Measurements from ENCODE around the gene DAND5. TPM values are rescaled to one million over a fixed set of nuclear protein-coding genes. Genes with fewer than 3 reads are reported as not detected.

Gene DAND5
- total and polyA plus RNA-seq, 10 of the 15 experiments (the other 5 are each of a cell fraction or from before 2014, with no cell fraction given), result 0.06 to 0.15 (median 0.12) TPM; not detected in 5

DNA sequence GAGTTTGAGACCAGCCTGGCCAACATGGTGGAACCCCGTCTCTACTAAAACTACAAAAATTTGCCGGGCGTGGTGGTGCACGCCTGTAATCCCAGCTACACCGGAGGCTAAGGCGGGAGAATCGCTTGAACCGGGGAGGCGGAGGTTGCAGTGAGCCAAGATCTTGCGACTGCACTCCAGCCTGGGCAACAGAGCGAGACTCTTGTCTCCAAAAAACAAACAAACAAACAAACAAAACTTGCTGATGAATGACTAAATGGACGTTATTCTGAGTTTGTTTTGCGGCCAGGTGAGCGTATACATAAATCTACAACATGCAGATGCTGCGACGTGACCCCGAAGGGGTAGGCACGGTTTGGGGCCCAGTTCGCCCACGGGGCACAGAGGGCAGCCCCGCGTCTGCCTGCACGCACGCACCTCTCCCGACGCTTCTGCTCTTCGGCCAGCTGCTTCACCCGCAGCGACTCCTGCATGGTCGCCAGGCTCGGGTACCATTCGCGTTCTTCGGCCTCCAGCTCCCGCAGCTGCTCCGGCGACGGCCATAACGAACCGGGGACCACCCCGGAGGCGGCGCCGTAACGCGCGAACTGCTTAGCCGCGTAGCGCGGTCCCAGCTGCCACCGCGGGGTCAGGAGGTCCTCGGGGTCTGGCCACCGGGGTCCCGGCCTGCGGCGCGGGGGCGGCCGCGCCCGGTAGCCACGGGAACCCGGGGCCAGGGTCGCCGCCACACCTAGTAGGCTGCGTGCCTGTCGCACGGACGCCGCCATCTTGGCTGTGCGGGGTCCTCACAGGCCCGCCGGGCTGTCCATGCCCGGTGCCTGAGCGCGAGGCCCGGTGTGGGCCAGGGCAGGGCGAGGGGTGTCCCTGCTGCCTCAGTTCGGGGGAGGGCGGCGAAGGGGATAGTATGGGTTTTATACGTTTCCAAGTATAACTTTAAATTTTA, 12.7 kb upstream of the DAND5 start, which contains the start of gene GADD45GIP1 (continued):
- TF ChIP-seq, protein P1, sequence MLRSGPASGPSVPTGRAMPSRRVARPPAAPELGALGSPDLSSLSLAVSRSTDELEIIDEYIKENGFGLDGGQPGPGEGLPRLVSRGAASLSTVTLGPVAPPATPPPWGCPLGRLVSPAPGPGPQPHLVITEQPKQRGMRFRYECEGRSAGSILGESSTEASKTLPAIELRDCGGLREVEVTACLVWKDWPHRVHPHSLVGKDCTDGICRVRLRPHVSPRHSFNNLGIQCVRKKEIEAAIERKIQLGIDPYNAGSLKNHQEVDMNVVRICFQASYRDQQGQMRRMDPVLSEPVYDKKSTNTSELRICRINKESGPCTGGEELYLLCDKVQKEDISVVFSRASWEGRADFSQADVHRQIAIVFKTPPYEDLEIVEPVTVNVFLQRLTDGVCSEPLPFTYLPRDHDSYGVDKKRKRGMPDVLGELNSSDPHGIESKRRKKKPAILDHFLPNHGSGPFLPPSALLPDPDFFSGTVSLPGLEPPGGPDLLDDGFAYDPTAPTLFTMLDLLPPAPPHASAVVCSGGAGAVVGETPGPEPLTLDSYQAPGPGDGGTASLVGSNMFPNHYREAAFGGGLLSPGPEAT (IDR thresholded peaks at IDR 0.05; ENCODE audit: low read depth), result no peak
- no peak for TF ChIP-seq ZNF274 (IDR thresholded peaks at IDR 0.05; ENCODE audit: insufficient read depth, insufficient read length)
- TF ChIP-seq NRF1 (conservative IDR thresholded peaks at IDR 0.05; ENCODE audit: low read depth, low read length), result no peak
- TF ChIP-seq, protein P2, sequence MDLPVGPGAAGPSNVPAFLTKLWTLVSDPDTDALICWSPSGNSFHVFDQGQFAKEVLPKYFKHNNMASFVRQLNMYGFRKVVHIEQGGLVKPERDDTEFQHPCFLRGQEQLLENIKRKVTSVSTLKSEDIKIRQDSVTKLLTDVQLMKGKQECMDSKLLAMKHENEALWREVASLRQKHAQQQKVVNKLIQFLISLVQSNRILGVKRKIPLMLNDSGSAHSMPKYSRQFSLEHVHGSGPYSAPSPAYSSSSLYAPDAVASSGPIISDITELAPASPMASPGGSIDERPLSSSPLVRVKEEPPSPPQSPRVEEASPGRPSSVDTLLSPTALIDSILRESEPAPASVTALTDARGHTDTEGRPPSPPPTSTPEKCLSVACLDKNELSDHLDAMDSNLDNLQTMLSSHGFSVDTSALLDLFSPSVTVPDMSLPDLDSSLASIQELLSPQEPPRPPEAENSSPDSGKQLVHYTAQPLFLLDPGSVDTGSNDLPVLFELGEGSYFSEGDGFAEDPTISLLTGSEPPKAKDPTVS (IDR thresholded peaks at IDR 0.05; ENCODE audit: low read depth, low read length), result no peak
- no peak for TF ChIP-seq RCOR1 (conservative IDR thresholded peaks at IDR 0.05; ENCODE audit: low read depth, low read length)
- TF ChIP-seq, protein P3, sequence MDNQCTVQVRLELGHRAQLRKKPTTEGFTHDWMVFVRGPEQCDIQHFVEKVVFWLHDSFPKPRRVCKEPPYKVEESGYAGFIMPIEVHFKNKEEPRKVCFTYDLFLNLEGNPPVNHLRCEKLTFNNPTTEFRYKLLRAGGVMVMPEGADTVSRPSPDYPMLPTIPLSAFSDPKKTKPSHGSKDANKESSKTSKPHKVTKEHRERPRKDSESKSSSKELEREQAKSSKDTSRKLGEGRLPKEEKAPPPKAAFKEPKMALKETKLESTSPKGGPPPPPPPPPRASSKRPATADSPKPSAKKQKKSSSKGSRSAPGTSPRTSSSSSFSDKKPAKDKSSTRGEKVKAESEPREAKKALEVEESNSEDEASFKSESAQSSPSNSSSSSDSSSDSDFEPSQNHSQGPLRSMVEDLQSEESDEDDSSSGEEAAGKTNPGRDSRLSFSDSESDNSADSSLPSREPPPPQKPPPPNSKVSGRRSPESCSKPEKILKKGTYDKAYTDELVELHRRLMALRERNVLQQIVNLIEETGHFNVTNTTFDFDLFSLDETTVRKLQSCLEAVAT (IDR thresholded peaks at IDR 0.05), result 0 out of 2 replicates have a peak, but pooled peaks have one; percentile 14
- TF ChIP-seq CHD2 (IDR thresholded peaks at IDR 0.05; ENCODE audit: borderline replicate concordance, low read depth, low read length), result no peak
- peak; percentile 65; the same call in 1 of the 2 replicates for TF ChIP-seq SMAD5 (IDR thresholded peaks at IDR 0.05; ENCODE audit: low read depth)
- no peak for TF ChIP-seq IRF4 (IDR thresholded peaks at IDR 0.05; ENCODE audit: low read depth, low read length)
- TF ChIP-seq, protein P4, sequence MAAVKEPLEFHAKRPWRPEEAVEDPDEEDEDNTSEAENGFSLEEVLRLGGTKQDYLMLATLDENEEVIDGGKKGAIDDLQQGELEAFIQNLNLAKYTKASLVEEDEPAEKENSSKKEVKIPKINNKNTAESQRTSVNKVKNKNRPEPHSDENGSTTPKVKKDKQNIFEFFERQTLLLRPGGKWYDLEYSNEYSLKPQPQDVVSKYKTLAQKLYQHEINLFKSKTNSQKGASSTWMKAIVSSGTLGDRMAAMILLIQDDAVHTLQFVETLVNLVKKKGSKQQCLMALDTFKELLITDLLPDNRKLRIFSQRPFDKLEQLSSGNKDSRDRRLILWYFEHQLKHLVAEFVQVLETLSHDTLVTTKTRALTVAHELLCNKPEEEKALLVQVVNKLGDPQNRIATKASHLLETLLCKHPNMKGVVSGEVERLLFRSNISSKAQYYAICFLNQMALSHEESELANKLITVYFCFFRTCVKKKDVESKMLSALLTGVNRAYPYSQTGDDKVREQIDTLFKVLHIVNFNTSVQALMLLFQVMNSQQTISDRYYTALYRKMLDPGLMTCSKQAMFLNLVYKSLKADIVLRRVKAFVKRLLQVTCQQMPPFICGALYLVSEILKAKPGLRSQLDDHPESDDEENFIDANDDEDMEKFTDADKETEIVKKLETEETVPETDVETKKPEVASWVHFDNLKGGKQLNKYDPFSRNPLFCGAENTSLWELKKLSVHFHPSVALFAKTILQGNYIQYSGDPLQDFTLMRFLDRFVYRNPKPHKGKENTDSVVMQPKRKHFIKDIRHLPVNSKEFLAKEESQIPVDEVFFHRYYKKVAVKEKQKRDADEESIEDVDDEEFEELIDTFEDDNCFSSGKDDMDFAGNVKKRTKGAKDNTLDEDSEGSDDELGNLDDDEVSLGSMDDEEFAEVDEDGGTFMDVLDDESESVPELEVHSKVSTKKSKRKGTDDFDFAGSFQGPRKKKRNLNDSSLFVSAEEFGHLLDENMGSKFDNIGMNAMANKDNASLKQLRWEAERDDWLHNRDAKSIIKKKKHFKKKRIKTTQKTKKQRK (IDR thresholded peaks at IDR 0.05; ENCODE audit: low read depth, low read length), result no peak
- TF ChIP-seq RFX5 (IDR thresholded peaks at IDR 0.05; ENCODE audit: low read depth, low read length), result no peak
- TF ChIP-seq RAD21 (IDR thresholded peaks at IDR 0.05; ENCODE audit: insufficient read depth, low read depth, low read length), result no peak
- no peak for TF ChIP-seq SUZ12 (IDR thresholded peaks at IDR 0.05; ENCODE audit: unreplicated experiment)
- TF ChIP-seq, protein P5, sequence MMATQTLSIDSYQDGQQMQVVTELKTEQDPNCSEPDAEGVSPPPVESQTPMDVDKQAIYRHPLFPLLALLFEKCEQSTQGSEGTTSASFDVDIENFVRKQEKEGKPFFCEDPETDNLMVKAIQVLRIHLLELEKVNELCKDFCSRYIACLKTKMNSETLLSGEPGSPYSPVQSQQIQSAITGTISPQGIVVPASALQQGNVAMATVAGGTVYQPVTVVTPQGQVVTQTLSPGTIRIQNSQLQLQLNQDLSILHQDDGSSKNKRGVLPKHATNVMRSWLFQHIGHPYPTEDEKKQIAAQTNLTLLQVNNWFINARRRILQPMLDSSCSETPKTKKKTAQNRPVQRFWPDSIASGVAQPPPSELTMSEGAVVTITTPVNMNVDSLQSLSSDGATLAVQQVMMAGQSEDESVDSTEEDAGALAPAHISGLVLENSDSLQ (IDR thresholded peaks at IDR 0.05), result no peak
- TF ChIP-seq SUPT20H (IDR thresholded peaks at IDR 0.05; ENCODE audit: borderline replicate concordance, control insufficient read depth, low read depth, low read length), result no peak
- TF ChIP-seq SMC3 (IDR thresholded peaks at IDR 0.05; ENCODE audit: borderline replicate concordance, low read length), result no peak
- TF ChIP-seq CHD4 (IDR thresholded peaks at IDR 0.05), result no peak
- TF ChIP-seq, protein P6, sequence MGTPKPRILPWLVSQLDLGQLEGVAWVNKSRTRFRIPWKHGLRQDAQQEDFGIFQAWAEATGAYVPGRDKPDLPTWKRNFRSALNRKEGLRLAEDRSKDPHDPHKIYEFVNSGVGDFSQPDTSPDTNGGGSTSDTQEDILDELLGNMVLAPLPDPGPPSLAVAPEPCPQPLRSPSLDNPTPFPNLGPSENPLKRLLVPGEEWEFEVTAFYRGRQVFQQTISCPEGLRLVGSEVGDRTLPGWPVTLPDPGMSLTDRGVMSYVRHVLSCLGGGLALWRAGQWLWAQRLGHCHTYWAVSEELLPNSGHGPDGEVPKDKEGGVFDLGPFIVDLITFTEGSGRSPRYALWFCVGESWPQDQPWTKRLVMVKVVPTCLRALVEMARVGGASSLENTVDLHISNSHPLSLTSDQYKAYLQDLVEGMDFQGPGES (IDR thresholded peaks at IDR 0.05), result no peak

Measured in GM12878 (cell line).